Endothelial cell of umbilical vein (primary cell): Measurements from ENCODE around the gene NLGN1. TPM values are rescaled to one million over a fixed set of nuclear protein-coding genes. Genes with fewer than 3 reads are reported as not detected.

ENCODE experiments used
- BruUV-seq: library from RNA; stranded (reverse); fragments of 400-500 nt; replicated peaks from 2 replicates; lab custom pipeline; 2021; lab: Mats Ljungman, UMichigan
- CTCF ChIA-PET: fragments of 300-600, 350-600 bp; sonication (Branson Sonifier 250); formaldehyde crosslinking; loops from one replicate; lab custom pipeline; 2021; ENCODE audit warnings: antibody characterized with exemption, inconsistent platforms; lab: Charles Lee
- POLR2A ChIA-PET: fragments of 300-600, 350-600 bp; sonication (Branson Sonifier 250); formaldehyde crosslinking; loops from one replicate; lab custom pipeline; 2021; ENCODE audit warnings: antibody characterized with exemption, inconsistent platforms; lab: Charles Lee
- DNase-seq: peaks from one replicate; pipeline ENCODE4 v3.0.0-alpha.2; 2011; ENCODE audit warnings: low read depth, low spot score
- FAIRE-seq: peaks from 2 replicates; lab custom pipeline; 2011; peaks lifted over from hg19 to GRCh38; lab: Jason Lieb, UNC
- H2AFZ ChIP-seq: 2 replicates; pipeline ENCODE4 v1.6.0; 2012; ENCODE audit warnings: low read depth, low read length, control low read depth, inconsistent platforms
- H3K27ac ChIP-seq: 2 replicates; pipeline ENCODE4 v1.5.1; 2011; ENCODE audit warnings: low read depth, mild to moderate bottlenecking, control low read depth, low read length, moderate library complexity; ENCODE audit not compliant: insufficient read depth
- H3K27me3 ChIP-seq, 2 experiments: 2 replicates each; pipeline versions ENCODE4 v1.6.0 to v1.6.1; 2011; ENCODE audit warnings: low read length in 2 of 2, mixed read lengths in 1 of 2; ENCODE audit not compliant: control insufficient read depth in 2 of 2, insufficient read depth in 2 of 2
- H3K36me3 ChIP-seq, 2 experiments: 2 replicates in 1 of 2; 3 replicates in 1 of 2; pipeline ENCODE4 v1.5.1; 2011; ENCODE audit warnings: low read length in 2 of 2, mild to moderate bottlenecking in 1 of 2, moderate library complexity in 1 of 2; ENCODE audit not compliant: control insufficient read depth in 2 of 2, insufficient read depth in 2 of 2; ENCODE audit errors: extremely low read depth in 1 of 2
- H3K4me1 ChIP-seq: 3 replicates; pipeline ENCODE4 v1.5.1; 2011; ENCODE audit warnings: mild to moderate bottlenecking, low read length; ENCODE audit not compliant: control insufficient read depth, insufficient read depth; ENCODE audit errors: extremely low read depth
- H3K4me2 ChIP-seq: 2 replicates; pipeline ENCODE4 v1.6.1; 2011; ENCODE audit warnings: low read length, control low read depth, mixed read lengths; ENCODE audit not compliant: insufficient read depth
- H3K4me3 ChIP-seq, 3 experiments: fragments of 200-600 bp in 1 of 3; sonication (generic), shearing (Covaris generic) in 1 of 3; replicated peaks in 1 of 3; 2 replicates each; pipeline ENCODE4 v1.5.1; 2011 to 2016; ENCODE audit warnings: control low read depth in 3 of 3, low read length in 3 of 3, mild to moderate bottlenecking in 2 of 3, inconsistent platforms in 1 of 3, low read depth in 1 of 3, moderate library complexity in 1 of 3; ENCODE audit not compliant: insufficient read depth in 1 of 3
- H3K79me2 ChIP-seq: 2 replicates; pipeline ENCODE4 v1.6.0; 2012; ENCODE audit warnings: low read length, inconsistent platforms; ENCODE audit not compliant: control insufficient read depth, insufficient read depth
- H3K9ac ChIP-seq: replicated peaks from 2 replicates; pipeline ENCODE3; 2011; ENCODE audit warnings: low read length, control low read depth; ENCODE audit not compliant: insufficient read depth; ENCODE audit errors: extremely low read depth
- H3K9me1 ChIP-seq: replicated peaks from 3 replicates; pipeline ENCODE4 v1.6.0; 2011; ENCODE audit warnings: mild to moderate bottlenecking, low read length; ENCODE audit not compliant: control insufficient read depth, insufficient read depth; ENCODE audit errors: extremely low read depth
- H3K9me3 ChIP-seq: replicated peaks from 2 replicates; pipeline ENCODE4 v1.5.1; 2012; ENCODE audit warnings: low read length, inconsistent platforms; ENCODE audit not compliant: control insufficient read depth, insufficient read depth
- H4K20me1 ChIP-seq: replicated peaks from 2 replicates; pipeline ENCODE3; 2011; ENCODE audit warnings: mild to moderate bottlenecking, low read length; ENCODE audit not compliant: control insufficient read depth, insufficient read depth; ENCODE audit errors: extremely low read depth
- EZH2 ChIP-seq: IDR thresholded peaks from 2 replicates; pipeline ENCODE4 v1.6.1; 2012; ENCODE audit warnings: borderline replicate concordance, low read depth, mild to moderate bottlenecking, moderate library complexity, low read length, inconsistent platforms; ENCODE audit not compliant: severe bottlenecking
- FOS ChIP-seq: IDR thresholded peaks from 2 replicates; pipeline ENCODE4 v1.6.1; 2011; ENCODE audit warnings: mild to moderate bottlenecking, low read length, moderate library complexity, borderline replicate concordance; ENCODE audit not compliant: insufficient read depth
- GATA2 ChIP-seq: IDR thresholded peaks from 2 replicates; pipeline ENCODE4 v1.7.0; 2011; ENCODE audit warnings: low read depth, mild to moderate bottlenecking, moderate library complexity, mixed read lengths, low read length; ENCODE audit not compliant: insufficient read length, insufficient read depth
- JUN ChIP-seq: IDR thresholded peaks from 2 replicates; pipeline ENCODE4 v1.6.1; 2011; ENCODE audit warnings: borderline replicate concordance, low read depth; ENCODE audit not compliant: insufficient read length, insufficient read depth
- MYC ChIP-seq: IDR thresholded peaks from one replicate; pipeline ENCODE4 v1.6.1; 2011; ENCODE audit warnings: mild to moderate bottlenecking, low read depth, low read length
- POLR2A ChIP-seq: IDR thresholded peaks from 2 replicates; pipeline ENCODE4 v1.6.1; 2012; ENCODE audit warnings: low read depth, mild to moderate bottlenecking, control low read depth, low read length
- POLR2AphosphoS5 ChIP-seq: IDR thresholded peaks from 2 replicates; pipeline ENCODE4 v1.6.1; 2012; ENCODE audit warnings: low read depth, mild to moderate bottlenecking, control low read depth, low read length, moderate library complexity; ENCODE audit not compliant: insufficient read depth
- dilution Hi-C: fragments of 300-500 bp; cut with MboI; formaldehyde crosslinking; loops from one replicate; pipeline ENCODE4 v1.15.0; 2019; ENCODE audit warnings: low sequenced_read_pairs; ENCODE audit not compliant: extremely low pct_ligation_motif_present
- intact Hi-C: fragments of 100-400 bp; cut with micrococcal nuclease; formaldehyde crosslinking; loops from one replicate; pipeline ENCODE4 v1.10.0; 2022
- polyA plus RNA-seq, 4 experiments: library from polyadenylated mRNA; depleted of rRNA in 3 of 4; stranded (reverse) in 3 of 4; unstranded in 1 of 4; fragments of >200 nt; gene quantifications; 2 replicates each; pipeline versions ENCODE4 v1.2.1 to v1.2.3, GENCODE V29; 2011 to 2012; ENCODE audit warnings: missing spikeins in 1 of 4
- total RNA-seq: library from RNA; stranded (reverse); gene quantifications from 2 replicates; pipeline ENCODE4 v1.2.3, GENCODE V29; 2021
- TF ChIP-seq, protein P1 (sequence below), 2 donors: IDR thresholded peaks; 1 replicate in 1 of 2; 2 replicates in 1 of 2; pipeline ENCODE4 v1.5.1; 2011; ENCODE audit warnings: low read length in 2 of 2, mild to moderate bottlenecking in 2 of 2, moderate library complexity in 2 of 2, control low read depth in 1 of 2, inconsistent platforms in 1 of 2, low read depth in 1 of 2; ENCODE audit not compliant: insufficient read depth in 1 of 2; ENCODE audit errors: extremely low read depth in 1 of 2
- TF ChIP-seq, protein P2 (sequence below): IDR thresholded peaks from 2 replicates; pipeline ENCODE4 v1.6.1; 2011; ENCODE audit not compliant: insufficient read depth, insufficient read length

NLGN1 gene
- total and polyA plus RNA-seq, 2 donors (not counting 3 experiments of a cell fraction or from before 2014, with no cell fraction given), result 7.9 to 16.3 TPM

DNA sequence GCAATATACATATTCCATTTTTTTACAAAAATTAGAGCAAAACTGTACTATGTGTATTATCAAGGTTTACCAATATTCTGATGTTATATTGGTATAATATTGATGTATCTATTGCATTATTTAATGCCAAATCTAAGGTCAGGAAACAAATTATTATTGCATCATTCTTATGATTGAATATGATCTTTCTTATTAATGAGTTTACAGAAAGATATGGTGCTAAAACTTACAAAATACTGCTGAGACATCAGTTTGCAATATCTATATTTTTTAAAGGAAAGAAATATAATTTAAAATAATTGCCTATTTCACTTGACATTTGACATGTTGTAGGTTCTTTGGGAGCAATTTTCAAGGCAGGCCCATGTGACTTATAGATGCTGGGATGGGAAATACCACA, 357.6 kb downstream of the NLGN1 start:
- TF ChIP-seq, protein P1, sequence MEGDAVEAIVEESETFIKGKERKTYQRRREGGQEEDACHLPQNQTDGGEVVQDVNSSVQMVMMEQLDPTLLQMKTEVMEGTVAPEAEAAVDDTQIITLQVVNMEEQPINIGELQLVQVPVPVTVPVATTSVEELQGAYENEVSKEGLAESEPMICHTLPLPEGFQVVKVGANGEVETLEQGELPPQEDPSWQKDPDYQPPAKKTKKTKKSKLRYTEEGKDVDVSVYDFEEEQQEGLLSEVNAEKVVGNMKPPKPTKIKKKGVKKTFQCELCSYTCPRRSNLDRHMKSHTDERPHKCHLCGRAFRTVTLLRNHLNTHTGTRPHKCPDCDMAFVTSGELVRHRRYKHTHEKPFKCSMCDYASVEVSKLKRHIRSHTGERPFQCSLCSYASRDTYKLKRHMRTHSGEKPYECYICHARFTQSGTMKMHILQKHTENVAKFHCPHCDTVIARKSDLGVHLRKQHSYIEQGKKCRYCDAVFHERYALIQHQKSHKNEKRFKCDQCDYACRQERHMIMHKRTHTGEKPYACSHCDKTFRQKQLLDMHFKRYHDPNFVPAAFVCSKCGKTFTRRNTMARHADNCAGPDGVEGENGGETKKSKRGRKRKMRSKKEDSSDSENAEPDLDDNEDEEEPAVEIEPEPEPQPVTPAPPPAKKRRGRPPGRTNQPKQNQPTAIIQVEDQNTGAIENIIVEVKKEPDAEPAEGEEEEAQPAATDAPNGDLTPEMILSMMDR (IDR thresholded peaks at IDR 0.05; ENCODE audit: extremely low read depth in 1 of 2, insufficient read depth in 1 of 2, low read depth in 1 of 2, low read length in 2 of 2), result no peak
- no peak for TF ChIP-seq JUN
- no peak for TF ChIP-seq EZH2
- no peak for TF ChIP-seq POLR2A
- TF ChIP-seq POLR2AphosphoS5, result no peak
- TF ChIP-seq MYC, result no peak
- no peak for TF ChIP-seq GATA2
- TF ChIP-seq, protein P2, sequence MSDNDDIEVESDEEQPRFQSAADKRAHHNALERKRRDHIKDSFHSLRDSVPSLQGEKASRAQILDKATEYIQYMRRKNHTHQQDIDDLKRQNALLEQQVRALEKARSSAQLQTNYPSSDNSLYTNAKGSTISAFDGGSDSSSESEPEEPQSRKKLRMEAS, result no peak
- no peak for TF ChIP-seq FOS
- H2AFZ ChIP-seq, result no peak overlapping the region
- no peak overlapping the region for H3K9ac ChIP-seq
- H3K27me3 ChIP-seq, result no peaks in the 10 kb centered on the region
- BruUV-seq, result no TSS peak
- H3K4me1 ChIP-seq, result peaks cover 9% of the 10 kb centered on the region
- CTCF ChIA-PET, result no interaction called here
- no peaks in the 10 kb centered on the region for H3K9me1 ChIP-seq
- DNase-seq (no peak), FAIRE-seq (no peak)
- H3K4me3 ChIP-seq, result no peak overlapping the region
- POLR2A ChIA-PET, result no interaction called here
- no peaks in the 10 kb centered on the region for H4K20me1 ChIP-seq
- dilution Hi-C loops, result no loop called here
- no peak overlapping the region for H3K4me2 ChIP-seq
- H3K9me3 ChIP-seq, result no peaks in the 10 kb centered on the region
- no peaks in the 10 kb centered on the region for H3K79me2 ChIP-seq
- H3K36me3 ChIP-seq, result no peaks in the 10 kb centered on the region
- H3K27ac ChIP-seq, result no peak overlapping the region
- intact Hi-C loops, result no loop called here
